Stimulated activated CD4-positive, alpha-beta T cell treated with anti-CD3 and anti-CD28 coated beads, Interleukin-1b, Interleukin-23, amount 100 ng/mL, for 24 hours (primary cell): ENCODE data around the gene HOXC4.
"Not testable (repeated sequence)": the region's sequence is repeated elsewhere in the genome, so short reads cannot be mapped to it uniquely, and the experiment has no call there.

Experiments used
- DNase-seq, 4 experiments: peaks; one replicate each; pipeline ENCODE4 v3.0.0-alpha.2; 2020; ENCODE audit warnings: low read depth in 4 of 4, low spot score in 1 of 4

Gene HOXC4

DNA sequence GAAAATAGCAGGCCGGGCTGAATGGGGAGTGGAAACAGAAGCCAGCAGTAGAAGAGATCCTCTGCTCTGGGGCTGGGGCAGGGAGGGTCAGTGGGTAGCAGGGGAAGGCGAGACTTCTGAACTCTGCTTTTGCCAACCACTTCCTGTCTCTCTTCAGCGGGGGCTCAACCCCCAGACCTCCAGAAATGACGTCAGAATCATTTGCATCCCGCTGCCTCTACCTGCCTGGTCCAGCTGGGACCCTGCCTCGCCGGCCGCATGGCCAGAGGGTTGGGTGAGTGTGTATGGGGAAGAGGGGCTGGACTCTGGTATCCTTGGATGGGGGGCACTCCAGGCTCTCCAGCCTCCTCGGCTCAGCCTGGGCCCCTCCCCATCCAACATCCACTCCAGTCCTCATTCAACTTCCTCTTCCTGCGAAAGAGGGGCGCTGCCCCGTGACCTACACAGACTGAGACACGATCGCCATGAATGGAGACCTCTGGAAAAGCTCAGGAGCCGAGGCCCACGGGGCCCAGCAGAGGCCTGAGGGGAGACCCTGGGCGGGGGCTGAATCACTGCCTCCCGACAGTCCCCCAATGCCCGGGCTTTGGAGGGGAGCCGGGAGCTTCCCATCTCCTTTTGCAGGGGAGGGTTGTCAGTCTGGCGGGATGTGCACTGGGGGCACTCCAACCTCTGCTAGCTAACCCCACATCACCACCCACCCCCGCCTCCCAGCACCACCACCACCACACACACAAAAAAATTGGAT is 458 bp upstream of the HOXC4 start:
- no peak for DNase-seq

DNA sequence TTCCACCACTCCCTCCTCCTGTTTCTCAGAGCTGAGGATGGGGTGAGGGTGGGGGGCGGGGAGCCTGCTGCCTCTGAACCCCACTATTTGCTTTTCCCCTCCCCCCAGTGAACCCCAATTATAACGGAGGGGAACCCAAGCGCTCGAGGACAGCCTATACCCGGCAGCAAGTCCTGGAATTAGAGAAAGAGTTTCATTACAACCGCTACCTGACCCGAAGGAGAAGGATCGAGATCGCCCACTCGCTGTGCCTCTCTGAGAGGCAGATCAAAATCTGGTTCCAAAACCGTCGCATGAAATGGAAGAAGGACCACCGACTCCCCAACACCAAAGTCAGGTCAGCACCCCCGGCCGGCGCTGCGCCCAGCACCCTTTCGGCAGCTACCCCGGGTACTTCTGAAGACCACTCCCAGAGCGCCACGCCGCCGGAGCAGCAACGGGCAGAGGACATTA is 1.1 kb downstream of the HOXC4 start:
- no peak for DNase-seq

DNA sequence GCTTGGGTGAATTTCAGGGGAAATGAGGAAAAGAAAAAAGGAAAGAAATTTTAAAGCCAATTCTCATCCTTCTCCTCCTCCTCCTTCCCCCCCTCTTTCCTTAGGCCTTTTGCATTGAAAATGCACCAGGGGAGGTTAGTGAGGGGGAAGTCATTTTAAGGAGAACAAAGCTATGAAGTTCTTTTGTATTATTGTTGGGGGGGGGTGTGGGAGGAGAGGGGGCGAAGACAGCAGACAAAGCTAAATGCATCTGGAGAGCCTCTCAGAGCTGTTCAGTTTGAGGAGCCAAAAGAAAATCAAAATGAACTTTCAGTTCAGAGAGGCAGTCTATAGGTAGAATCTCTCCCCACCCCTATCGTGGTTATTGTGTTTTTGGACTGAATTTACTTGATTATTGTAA is 1.9 kb downstream of the HOXC4 start:
- no peak for DNase-seq

DNA sequence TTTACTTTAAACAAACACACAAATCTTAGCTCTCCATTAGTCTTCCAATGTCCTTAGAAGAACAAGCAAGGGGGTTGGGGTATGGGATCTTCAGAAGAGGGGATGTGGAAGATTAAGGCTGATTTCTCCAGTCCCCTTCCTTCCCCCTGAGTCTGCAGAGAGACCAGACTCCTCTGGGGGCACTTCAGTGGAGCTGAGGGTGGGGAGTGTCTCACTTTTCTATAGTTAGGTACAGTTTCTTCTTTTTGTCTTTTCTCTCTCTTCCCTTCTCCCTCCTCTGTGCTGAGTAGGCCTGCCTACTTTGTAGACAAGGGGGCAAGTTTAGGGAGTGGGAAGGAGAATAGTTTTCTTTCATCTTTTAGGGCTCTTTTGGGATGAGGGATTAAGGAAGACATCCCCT is 2.5 kb downstream of the HOXC4 start:
- DNase-seq, result no peak

DNA sequence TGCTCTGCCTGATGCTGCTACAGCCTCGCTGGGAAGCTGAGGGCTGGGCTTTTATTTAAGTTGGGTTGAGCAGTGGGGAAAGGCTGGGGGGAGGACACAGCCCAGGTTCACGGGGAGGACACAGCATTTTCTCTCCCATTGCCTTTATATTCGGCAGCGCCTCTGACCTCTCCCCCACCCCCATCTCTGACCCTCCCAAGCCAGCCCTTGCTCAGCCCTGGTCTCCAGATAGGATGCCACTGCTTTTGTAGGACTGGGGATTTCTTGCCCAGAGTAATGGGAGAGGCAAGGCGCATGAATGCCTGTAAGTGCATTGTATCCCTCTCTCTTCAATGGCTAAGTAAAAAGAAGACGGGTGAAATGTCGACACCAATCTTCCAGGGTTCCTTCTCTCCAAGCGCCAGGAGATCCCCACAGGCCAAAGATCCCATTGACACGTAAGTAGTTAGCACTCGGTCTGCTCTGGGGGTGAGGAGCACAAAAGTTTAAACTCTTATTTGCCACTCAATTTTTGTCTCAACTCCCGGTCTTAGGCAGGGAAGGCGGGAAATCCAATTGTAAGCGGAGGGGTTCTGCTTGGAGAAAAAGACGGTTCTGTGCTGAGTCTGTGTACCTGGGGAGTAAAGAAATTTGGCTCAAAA is 4.6 kb downstream of the HOXC4 start:
- DNase-seq, result no peak

DNA sequence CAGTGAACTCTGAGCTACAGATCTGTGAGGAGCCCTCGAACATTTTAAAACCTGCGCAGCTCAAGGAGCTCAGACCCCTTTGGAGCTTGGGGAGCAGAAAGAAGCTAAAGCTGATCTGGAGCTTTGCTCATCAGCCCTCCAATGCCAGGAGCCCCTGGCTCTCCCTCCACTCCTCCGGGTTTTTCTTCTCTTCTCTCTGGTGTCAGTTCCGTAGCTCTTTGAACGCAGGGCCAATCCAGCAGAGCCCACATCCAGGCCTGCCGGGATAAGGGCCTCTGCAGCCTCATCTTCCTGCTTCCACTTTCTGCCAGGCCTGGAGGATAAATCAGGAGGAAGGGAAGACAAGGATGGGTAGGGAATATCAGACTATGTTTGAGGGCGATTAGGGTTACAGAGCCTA is 6.0 kb downstream of the HOXC4 start:
- no peak for DNase-seq

DNA sequence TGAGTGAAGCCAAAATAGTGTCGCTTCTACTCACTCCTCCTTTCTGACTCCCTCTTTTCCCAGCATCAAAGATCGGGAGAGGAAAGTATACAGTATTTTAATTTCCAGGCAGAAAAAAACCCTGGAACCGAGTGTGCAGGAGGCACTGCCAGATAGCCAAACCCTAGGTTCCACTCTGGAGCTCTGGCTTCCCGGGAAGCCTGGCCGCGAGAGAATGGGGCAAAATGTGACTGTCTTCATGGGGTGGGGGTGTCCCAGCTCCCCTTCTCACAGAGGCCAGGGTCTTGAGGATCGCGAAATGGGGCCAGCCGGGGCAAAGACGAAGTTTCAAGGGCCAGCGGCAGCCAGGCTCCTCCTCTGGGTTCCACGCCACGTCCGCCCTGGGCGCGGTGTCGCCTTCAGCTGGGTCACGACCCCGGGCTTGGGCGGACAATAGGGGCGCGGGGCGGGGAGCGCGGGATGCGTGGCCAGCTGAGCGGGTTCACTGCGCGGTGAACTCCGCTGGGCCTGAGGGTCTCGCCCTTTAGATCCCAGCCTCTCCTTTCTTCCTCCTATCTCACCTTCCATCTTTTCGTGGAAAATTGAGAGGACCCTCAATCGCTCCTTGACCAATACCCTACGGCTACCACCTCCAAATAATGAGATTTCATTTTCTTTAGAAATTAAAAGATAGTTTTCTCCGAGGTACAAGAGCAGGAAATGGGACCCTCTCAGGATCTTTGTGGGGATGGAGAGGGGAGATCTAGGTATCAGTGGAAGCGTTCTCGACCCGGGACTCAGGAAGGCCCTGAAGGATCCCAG is 6.7 kb downstream of the HOXC4 start:
- DNase-seq, result no peak

DNA sequence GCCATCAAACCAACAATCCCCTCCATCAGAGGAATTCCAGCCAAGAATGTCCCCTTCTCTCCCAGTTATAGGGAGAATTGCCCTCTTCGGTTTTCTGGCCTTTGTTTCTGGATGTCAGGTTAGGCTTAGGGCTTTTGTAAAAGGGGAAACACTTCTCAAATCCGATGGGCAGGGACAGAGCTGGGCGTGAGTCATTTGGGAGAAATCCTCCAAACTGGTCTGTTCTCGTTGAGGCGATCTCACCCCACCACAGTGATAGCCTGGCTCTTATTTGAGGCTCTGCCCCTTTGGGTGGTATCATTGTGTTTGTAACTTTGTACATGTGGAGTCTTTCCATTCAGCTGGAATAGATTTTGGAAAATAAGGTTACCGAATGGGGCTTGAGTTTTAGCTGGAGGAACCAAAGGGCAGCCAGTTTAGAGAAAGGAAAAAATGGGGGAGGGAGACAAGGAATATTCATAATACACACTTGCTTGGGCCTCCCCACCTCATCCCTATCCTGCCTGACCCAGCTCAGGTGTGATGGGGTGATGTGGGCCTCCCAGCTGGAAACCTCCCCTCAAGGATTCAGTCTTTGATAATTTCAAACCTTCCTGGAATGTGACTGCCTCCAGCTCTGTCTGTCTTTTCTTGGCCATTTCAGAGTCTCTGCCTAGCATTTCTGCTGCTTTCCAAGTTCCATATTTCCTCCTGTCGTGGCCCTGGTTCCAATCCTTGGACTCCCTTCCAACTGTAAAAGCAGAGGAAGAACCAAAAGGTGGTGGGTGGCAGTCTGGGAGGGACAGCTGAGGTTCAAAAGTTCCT is 7.5 kb downstream of the HOXC4 start:
- no peak for DNase-seq

DNA sequence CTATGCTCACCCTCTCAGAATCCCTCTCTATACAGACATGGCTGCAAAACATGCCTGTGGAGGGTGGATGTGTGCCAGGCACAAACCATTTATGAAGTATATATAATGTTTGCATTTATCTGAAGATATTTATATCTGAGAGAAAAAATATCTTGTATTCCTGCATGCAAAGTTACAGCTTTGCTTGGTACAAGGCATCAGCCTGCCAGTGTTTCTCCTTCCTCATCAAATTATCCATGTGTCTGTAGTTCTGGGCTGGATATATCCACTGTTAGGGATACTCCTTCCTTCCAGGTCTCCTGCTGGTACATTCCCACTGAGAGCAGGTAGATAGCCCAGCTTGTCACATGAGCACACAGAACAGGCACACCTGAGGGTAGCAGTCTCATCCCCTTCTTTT is 12.0 kb downstream of the HOXC4 start:
- no peak for DNase-seq

DNA sequence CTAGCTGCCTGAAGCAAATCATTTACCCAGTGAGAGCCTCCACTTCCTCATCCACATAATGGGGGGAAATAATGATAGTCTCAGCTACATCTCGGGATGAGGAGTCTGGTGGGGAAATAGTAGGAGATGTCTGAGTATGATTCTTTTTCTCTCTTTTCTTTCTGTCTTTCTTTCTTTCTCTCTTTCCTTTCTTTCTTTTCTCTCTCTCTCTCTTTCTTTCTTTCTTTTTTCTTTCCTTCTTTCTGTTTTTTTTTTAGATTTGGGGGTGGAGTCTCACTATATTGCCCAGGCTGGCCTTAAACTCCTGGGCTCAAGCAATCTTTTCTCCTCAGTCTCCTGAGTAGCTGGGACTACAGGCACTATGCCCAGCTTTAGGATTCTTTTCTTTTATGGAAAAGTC is 12.8 kb downstream of the HOXC4 start:
- DNase-seq, result no peak

DNA sequence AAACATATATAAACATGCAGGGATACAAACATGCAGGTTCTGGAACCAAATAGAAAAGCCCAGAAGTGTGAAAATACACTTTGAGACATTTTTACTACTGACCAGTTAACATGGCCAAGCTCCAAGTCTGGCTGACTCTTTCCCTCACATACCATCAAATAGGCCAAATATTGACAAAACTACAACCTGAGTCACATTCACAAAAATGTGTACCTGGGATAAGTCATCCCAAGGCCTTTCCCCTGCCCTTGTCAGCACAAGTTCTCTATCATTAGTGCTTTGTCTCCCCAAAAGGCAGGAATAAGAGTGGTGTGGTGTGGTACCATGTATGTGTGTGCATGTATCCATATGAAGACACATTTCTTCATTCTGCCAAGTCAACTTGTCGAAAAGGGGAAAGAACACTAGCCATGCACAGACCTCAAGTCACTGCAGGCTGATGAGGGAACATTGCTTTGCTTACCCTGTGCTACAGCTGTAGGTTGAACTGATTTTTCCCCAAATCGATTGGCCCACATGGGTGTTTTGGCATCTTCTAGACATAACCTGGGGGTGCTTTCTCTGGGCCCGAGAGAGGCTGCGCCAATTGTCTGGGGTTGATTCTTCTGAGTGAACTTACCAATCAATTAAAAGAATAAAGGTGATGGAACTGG is 14.9 kb downstream of the HOXC4 start:
- no peak for DNase-seq

DNA sequence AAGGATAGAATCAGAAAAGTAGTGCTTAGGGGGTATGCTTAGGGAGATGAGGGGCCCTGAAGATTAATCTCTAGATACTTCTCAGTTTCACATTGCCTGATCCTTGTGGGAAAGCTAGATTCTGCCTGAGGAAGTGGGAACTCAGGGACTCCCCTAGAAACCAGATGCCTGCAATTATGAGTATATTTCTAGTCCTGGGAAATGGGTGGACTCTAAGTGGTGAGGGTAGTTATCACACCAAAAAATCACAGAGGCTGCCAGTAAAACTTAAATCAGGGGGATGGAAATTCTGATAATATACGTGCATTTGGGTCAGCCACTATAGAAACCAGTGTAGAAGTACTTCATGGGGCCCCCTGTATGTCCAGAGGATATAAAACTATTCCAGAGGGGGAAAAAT is 18.3 kb downstream of the HOXC4 start:
- no peak for DNase-seq

DNA sequence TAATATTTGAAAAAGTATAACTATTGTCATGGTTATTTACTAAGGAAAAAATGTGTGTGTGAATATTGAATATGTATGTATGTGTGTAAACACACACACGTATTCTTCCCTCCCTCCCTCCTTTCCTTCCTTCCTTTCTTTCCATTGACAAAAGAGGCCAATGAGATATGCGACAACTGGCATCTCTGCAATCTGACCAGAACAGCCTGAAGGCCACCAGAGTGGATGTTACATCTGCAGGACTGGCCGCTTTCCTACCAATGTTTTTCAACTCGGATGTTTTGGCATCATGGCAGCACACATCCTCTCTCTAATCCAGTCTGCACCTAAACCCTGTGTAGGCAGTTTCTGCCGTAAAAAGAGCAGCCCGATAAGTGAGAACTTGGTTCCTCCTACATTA is 20.7 kb downstream of the HOXC4 start:
- no peak for DNase-seq

DNA sequence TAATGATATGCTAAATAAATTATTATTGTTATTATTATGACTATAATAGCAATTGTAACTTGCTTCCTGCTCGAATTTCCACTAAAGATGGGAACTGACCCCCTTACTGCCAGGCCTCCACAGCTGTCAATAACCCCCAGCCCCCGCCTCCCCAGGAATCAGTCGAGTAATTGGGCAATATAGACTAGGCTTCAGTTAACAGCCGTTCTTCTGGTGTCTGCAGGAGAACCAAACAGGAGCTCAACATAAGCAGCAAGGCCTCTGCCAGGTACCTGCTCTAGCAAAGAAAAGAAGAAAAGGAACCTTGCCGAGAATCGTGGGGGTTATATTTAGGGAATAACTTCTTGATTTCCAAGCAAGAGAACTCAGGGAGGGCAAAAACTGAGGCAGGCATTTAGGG is 21.8 kb downstream of the HOXC4 start:
- DNase-seq, result no peak

DNA sequence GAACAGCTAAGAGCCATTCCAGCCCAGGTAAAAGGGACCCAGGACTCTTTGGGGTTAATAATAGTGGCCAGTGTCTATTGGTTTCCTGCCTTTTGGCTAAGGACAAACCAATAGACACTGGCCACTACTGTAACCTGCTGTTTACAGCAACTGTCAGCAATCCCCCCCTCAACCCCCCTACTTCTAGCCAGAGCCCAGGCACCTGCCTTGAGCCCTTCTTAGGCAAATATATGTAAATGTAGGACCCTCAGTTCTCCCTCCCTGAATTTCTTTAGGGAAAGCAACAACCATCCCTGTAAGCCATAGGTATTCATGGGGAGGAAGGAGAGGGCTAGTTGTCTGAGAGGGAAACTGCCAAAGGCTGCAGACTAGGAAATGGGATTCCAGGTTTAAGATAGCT is 22.3 kb downstream of the HOXC4 start:
- no peak for DNase-seq

DNA sequence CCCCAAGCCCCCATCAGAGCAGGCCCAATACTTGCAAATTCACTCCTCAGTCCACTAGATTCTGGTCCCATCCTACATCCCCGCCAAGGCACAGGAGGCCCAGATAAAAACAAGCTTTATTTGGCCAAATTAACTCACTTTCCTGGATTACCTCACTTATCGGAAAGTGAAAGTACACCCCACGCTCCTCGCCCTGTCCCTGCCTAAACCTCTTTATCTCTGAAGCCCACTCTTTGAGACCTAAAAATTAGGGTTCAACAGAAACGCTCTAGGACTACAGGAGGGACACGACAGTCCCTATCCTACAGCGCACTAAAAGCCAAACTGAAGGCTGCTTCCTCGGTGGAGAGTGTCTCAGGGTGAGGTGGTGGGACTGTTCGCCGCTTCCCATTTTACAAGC is 24.2 kb downstream of the HOXC4 start:
- DNase-seq, result not testable (repeated sequence)

DNA sequence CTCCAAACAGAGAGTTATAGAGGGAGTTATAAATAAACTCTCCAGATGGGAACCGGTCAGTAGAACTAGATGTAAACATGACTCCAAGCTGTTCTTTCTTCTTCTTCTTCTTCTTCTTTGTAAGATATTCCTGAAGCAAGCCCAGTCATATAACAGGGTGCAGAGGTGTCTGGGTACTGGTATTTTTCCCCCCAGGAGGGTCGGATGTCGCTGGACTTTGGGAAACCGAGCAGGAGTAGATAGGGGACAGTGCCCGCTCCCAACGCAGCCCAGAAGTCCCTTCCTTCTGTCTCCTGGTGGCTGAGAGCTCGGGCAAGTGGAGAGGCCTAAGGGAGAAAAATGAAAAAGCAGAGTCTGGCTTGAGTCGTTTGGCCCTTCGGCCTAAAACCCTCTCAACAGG is 25.5 kb downstream of the HOXC4 start:
- DNase-seq, result not testable (repeated sequence)

DNA sequence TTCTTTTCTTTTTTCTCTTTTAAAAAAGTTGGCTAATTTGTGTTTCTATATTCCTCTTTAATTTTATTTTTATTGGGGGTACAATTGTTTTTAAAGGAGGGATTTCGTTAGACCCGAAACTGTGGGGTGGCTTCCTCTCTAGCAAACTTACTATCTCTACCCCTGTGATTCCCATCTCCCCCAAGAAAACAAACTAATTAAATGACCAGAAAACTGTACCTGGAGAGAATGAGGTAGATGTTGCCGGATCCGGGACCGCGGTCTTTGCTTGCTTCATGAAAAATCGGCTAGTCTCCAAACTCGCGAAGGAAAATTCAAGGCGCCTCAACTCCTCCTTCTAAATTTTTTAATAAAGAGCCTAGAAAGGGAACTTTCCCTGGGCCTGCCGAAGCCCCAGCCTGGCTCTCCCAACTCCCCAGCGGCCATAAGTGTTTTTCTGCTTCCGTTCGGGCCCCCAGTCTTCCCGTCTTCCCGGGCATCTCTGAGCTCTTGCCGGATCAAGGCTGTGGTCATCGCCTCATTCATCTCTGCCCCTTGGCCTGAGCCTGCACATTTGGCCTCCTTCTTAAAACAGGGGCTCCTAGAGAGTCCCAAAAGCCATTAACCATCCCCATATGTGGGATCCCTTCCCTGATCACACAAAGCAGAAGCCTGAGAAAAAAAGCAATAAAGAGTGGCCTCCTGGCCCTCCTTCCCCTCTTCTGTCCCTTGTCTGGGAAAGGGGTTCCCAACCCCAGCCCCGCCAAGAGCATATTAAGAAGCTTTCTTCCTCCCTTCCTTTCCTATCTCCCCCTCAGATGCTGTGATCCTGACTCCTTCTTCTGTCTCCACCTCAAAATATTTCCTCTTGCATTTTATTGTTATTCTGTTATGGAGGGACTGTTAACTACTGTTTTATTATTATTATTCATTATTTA is 26.6 kb downstream of the HOXC4 start:
- not testable (repeated sequence) for DNase-seq

DNA sequence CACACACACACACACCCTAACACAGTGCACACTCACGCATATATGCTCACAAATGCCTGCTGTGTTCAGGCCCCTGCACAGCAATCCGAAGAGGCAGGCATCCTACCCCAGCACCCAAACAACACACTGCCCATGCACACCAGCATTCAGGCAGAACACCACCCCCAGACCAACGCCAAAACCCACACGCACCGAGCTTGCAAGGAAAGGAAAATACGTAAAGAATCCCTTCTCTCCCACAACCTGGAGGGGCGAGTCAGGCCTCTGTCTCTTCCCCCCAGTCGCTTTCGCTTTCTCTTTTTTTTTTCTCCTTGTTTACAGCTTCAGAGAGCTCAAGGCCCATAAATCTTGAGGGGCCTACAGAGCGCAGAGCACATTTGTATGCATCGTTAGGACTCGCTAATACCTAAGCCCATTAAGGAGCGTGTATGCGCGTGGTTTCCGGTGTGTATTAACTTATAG is 27.4 kb downstream of the HOXC4 start:
- DNase-seq, result not testable (repeated sequence)
